Stomach smooth muscle (tissue), 2 donors: Measurements from ENCODE around the gene ATIC.

Experiments
- H3K27ac ChIP-seq: one replicate; pipeline ENCODE4 v1.7.0; 2013; ENCODE audit warnings: mild to moderate bottlenecking, low read length, inconsistent platforms
- H3K27me3 ChIP-seq, 2 donors: one replicate each; pipeline ENCODE4 v1.7.0; 2013; ENCODE audit warnings: low read length in 2 of 2; ENCODE audit not compliant: insufficient read depth in 2 of 2, control insufficient read depth in 1 of 2
- H3K36me3 ChIP-seq, 2 donors: one replicate each; pipeline ENCODE4 v1.7.0; 2013; ENCODE audit warnings: low read length in 2 of 2; ENCODE audit not compliant: control insufficient read depth in 2 of 2, insufficient read depth in 2 of 2
- H3K4me1 ChIP-seq: one replicate; pipeline ENCODE4 v1.7.0; 2013; ENCODE audit warnings: low read length; ENCODE audit not compliant: control insufficient read depth, insufficient read depth
- H3K4me3 ChIP-seq, 2 donors: one replicate each; pipeline ENCODE4 v1.7.0; 2013; ENCODE audit warnings: low read length in 2 of 2
- H3K9ac ChIP-seq, 2 donors: one replicate each; pipeline ENCODE4 v1.7.0; 2013; ENCODE audit warnings: low read length in 2 of 2, mild to moderate bottlenecking in 1 of 2
- H3K9me3 ChIP-seq, 2 donors: one replicate each; pipeline ENCODE4 v1.7.0; 2013; ENCODE audit warnings: low read length in 2 of 2; ENCODE audit not compliant: control insufficient read depth in 2 of 2
- donor health status: healthy.
- donor health status: Pancreatic carcinoma.

ATIC gene

DNA sequence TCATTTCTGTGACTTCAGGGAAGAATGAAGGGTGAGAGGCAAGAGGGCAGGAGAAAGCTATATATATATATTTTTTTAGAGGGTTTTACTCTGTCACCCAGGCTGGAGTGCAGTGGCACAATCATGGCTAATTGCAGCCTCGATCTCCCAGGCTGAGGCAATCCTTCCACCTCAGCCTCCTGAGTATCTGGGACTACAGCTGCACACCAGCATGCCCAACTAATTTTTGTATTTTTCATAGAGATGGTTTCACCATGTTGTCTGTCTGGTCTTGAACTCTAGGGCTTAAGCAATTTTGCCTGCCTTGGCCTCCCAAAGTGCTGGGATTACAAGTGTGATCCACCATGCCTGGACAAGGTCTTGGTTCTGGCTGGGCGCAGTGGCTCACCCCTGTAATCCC is 3.4 kb downstream of the ATIC start:
- no peak overlapping the region for H3K9ac ChIP-seq
- H3K36me3 ChIP-seq: peaks cover 0 to 8% of the 10 kb centered on the region in 2 donors
- H3K27ac ChIP-seq: no peak overlapping the region
- no peaks in the 10 kb centered on the region for H3K27me3 ChIP-seq
- no peaks in the 10 kb centered on the region for H3K9me3 ChIP-seq
- H3K4me1 ChIP-seq: peaks cover 7% of the 10 kb centered on the region
- no peak overlapping the region for H3K4me3 ChIP-seq

DNA sequence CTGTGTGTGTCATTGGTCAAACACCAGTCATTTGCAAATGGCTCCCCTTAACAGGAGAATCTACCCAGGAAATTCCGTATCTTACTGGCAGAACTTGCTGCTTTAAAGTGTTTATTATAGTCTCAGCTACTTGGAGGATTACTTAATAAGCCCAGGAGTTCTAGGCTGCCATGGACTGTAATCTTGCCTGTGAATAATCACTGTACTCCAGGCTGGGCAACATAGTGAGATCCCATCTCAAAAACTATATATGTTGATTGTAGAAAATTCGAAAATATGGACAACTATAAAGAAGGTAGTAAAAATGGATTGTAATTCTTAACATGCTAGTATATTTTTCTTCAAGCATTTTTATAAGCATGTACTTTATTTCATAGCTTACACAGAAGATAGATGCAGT is 4.5 kb downstream of the ATIC start:
- Histone ChIP-seq H3K9ac (no peak overlapping the region), H3K4me1 (peaks cover 7% of the 10 kb centered on the region), H3K36me3 (peaks cover 4 to 14% of the 10 kb centered on the region in 2 donors), H3K4me3 (no peak overlapping the region), H3K27me3 (no peaks in the 10 kb centered on the region), H3K27ac (no peak overlapping the region), H3K9me3 (no peaks in the 10 kb centered on the region)

DNA sequence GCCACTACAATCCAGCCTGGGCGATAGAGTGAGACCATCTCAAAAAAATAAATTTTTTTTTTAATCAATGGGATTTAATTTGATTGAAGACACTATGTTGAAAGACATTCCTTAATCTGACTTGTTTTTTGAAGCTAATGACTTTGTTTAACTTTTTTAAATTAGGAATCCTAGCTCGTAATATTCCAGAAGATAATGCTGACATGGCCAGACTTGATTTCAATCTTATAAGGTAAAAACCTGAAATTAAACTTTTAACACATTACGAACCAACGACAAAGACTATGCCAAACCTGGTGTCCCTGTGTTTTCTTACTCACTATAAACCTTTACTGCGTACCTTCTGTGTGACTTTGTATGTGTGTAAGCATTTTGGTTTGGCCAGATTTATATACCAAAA is 7.6 kb downstream of the ATIC start:
- no peaks in the 10 kb centered on the region for H3K4me1 ChIP-seq
- no peaks in the 10 kb centered on the region for H3K9me3 ChIP-seq
- H3K36me3 ChIP-seq: peaks cover 7 to 16% of the 10 kb centered on the region in 2 donors
- H3K4me3 ChIP-seq: no peak overlapping the region
- H3K27ac ChIP-seq: no peak overlapping the region
- no peaks in the 10 kb centered on the region for H3K27me3 ChIP-seq
- no peak overlapping the region for H3K9ac ChIP-seq

DNA sequence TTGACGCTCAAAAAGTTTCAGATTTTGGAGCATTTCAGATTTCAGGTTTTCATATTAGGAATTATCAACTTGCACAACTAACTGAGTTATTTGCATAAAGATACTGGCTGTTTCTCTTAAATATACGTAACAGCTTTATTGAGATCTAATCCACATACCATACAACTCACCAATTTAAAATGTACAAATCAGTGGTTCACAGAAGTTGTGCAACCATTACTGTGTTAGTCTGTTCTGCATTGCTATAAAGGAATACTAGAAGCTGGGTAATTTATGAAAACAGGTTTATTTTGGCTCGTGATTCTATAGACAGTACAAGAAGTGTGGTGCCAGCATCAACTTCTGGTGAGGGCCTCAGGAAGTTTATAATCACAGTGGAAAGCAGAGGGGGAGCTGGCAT is 8.2 kb downstream of the ATIC start:
- H3K9ac ChIP-seq: no peak overlapping the region
- H3K36me3 ChIP-seq: peaks cover 7 to 16% of the 10 kb centered on the region in 2 donors
- no peak overlapping the region for H3K27ac ChIP-seq
- no peaks in the 10 kb centered on the region for H3K27me3 ChIP-seq
- no peaks in the 10 kb centered on the region for H3K9me3 ChIP-seq
- no peaks in the 10 kb centered on the region for H3K4me1 ChIP-seq
- H3K4me3 ChIP-seq: no peak overlapping the region

DNA sequence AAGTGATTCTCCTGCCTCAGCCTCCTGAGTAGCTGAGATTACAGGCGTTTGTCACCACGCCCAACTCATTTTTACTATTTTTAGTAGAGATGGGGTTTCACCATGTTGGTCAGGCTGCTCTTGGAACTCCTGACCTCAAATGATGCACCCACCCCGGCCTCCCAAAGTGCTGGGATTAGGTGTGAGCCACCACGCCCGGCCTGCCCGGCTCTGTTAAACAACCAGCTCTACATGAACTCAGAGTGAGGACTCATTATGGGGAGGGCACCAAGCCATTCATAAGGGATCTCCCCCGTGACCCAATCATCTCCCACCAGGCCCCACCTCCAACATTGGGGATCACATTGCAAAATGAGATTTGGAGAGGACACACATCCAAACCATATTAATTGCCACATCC is 8.8 kb downstream of the ATIC start:
- no peaks in the 10 kb centered on the region for H3K9me3 ChIP-seq
- H3K4me1 ChIP-seq: no peaks in the 10 kb centered on the region

DNA sequence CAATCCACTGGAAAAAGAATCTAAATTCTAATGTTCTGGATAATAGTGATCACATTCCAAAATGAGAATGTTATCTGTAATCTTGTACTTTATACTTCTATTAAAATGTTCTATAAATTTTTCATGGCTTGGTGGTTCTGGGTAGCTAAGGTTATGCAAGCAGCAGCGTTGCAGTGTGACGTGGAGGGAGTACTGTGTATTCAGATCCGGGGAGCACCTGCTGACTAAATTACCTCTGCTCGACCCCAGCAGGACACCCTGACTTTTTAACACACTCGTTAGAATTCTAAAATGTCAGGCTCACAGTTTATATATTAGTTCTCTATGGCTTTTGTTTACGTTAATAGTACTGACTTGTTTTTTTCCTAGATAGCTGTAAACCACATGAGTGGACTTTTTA is 13.0 kb downstream of the ATIC start:
- Histone ChIP-seq H3K9ac (no peak overlapping the region), H3K9me3 (no peaks in the 10 kb centered on the region), H3K27me3 (no peaks in the 10 kb centered on the region), H3K36me3 (peaks cover 28 to 32% of the 10 kb centered on the region in 2 donors), H3K4me3 (no peak overlapping the region), H3K4me1 (no peaks in the 10 kb centered on the region), H3K27ac (no peak overlapping the region)

More for the DNA sequence above, 8.8 kb downstream of the ATIC start:
- no peak overlapping the region for H3K4me3 ChIP-seq
- H3K27me3 ChIP-seq: no peaks in the 10 kb centered on the region
- no peak overlapping the region for H3K9ac ChIP-seq
- no peak overlapping the region for H3K27ac ChIP-seq
- H3K36me3 ChIP-seq: peaks cover 7 to 16% of the 10 kb centered on the region in 2 donors

DNA sequence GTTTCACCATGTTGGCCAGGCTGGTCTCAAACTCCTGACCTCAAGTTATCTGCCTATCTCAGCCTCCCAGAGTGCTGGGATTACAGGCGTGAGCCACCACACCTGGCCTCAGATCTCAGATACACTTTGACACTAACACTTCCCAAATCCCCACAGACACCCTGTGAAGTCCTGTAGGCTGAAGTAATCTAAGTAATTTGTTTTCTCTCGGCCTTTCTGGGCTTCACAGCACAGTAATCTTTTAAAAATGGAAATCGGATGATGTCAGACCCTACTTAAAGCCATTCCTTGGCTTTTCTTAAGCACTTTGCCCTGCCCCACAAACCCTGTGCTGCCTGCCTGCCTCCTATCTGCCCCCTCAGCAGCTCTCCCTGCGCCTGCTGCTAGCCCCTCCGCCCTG is 16.2 kb downstream of the ATIC start:
- Histone ChIP-seq H3K4me3 (no peak overlapping the region), H3K27ac (no peak overlapping the region), H3K36me3 (peaks cover 25 to 26% of the 10 kb centered on the region in 2 donors), H3K9me3 (no peaks in the 10 kb centered on the region), H3K4me1 (no peaks in the 10 kb centered on the region), H3K27me3 (no peaks in the 10 kb centered on the region), H3K9ac (no peak overlapping the region)

DNA sequence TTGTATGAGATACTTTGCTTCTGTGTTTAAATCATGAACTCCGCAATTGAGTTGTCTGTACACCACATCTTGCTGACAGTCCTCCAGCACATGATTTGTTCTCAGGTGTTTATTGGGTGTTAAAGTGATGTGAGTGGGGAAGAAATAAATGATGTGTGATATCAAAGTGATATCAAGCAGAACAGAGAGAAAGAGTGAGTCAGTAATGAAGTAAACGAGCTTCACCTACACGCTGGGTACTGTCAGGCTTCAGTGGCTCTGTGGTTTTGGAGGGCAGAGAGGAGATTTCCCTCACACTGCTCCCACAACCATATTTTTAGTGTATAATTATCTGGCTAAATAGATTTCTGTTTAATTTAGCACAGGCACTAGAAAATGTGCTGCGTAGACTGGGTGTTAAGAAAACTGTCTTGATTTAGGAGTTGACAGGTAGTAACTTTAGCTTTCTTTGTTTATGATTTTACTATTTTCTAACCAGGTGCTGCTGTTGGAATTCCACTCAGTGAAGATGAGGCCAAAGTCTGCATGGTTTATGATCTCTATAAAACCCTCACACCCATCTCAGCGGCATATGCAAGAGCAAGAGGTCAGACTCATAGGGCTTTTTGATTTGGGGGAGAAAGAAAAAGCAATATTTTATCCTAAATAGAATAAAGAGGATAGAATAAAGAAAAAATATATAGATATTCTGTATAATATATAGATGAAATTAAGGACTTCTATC is 21.2 kb downstream of the ATIC start:
- no peaks in the 10 kb centered on the region for H3K9me3 ChIP-seq
- H3K27ac ChIP-seq: no peak overlapping the region
- no peak overlapping the region for H3K4me3 ChIP-seq
- no peaks in the 10 kb centered on the region for H3K4me1 ChIP-seq
- H3K36me3 ChIP-seq: peaks cover 20% of the 10 kb centered on the region in 2 donors
- H3K27me3 ChIP-seq: no peaks in the 10 kb centered on the region
- H3K9ac ChIP-seq: no peak overlapping the region

DNA sequence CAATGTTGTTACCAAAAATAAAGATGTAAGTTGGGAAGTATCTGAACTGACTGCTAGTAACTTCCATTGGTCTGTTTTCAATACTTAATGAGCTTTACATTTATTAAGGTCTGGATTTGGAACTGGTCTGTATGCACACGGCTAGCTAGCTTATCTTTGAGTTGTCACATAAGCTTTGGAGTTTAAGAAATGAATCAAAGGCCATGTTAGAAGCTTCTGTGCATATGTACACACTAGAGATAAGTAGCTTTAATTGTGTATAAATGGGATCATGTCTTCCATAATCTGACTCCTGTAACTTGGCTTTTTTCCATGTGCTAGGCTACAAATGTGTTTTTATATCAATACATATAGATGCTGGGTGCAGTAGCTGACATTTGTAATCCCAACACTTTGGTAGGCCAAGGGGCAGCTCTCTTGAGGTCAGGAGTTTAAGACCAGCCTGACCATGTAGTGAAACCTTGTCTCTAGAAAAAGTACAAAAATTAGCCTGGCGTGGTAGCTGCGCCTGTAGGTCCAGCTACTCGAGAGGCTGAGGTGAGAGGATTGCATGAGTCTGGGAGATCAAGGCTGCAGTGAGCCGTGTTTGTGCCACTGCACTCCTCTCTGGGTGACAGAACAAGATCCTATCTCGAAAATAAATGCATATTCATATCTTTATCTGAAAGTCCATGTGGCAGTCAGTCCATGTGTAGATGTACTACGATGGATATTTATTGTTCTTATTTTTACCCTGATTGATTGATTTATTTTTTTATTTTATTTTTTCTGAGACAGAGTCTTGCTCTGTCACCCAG is 27.2 kb downstream of the ATIC start:
- Histone ChIP-seq H3K9me3 (no peaks in the 10 kb centered on the region), H3K4me3 (no peak overlapping the region), H3K27me3 (no peaks in the 10 kb centered on the region), H3K36me3 (peaks cover 23 to 25% of the 10 kb centered on the region in 2 donors), H3K27ac (no peak overlapping the region), H3K4me1 (no peaks in the 10 kb centered on the region), H3K9ac (no peak overlapping the region)

DNA sequence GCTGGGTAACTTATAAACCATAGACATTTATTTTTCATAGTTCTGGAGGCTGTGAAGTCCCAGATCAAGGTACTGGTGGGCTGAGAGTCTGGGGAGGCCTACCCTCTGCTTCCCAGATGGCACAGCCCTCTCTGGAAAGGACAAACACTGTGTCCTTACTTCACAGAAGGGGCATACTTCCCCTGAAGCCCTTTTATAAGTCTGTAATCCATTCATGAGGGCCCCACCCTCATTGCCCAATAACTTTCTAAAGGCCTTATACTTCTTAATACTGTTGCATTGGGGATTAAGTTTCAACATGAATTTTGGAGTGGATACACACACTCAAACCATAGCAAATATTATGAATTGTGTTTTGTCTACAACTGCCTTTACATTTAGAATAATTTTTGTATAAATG is 36.0 kb downstream of the ATIC start:
- H3K9ac ChIP-seq: no peak overlapping the region
- no peaks in the 10 kb centered on the region for H3K4me1 ChIP-seq
- no peaks in the 10 kb centered on the region for H3K27me3 ChIP-seq
- no peak overlapping the region for H3K4me3 ChIP-seq
- H3K9me3 ChIP-seq: no peaks in the 10 kb centered on the region
- peaks cover 22 to 30% of the 10 kb centered on the region in 2 donors for H3K36me3 ChIP-seq
- H3K27ac ChIP-seq: no peak overlapping the region

DNA sequence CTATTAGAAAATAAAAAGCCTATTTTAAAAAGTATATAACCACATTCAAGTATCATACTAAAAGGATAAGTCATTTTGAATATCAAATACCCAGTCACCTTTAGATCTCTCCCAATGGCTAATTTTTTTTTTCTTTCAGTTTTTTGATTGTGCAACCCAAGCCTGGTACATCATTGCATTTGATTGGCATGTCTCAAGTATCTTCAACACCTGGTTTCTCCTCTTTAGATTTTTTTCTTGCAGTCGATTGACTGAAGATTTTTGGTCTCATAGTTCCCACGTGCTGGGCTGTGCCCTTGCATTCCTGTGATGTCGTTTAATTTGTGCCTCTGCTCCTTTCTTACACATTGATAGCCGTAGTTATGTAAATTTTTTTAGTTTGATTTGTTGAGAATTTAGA is 40.7 kb downstream of the ATIC start:
- peaks cover 7 to 9% of the 10 kb centered on the region in 2 donors for H3K36me3 ChIP-seq

More for the DNA sequence above, 40.7 kb downstream of the ATIC start:
- Histone ChIP-seq H3K27ac (no peak overlapping the region), H3K9ac (no peak overlapping the region), H3K27me3 (no peaks in the 10 kb centered on the region), H3K4me1 (no peaks in the 10 kb centered on the region), H3K9me3 (no peaks in the 10 kb centered on the region), H3K4me3 (no peak overlapping the region)
